ENCODE data around the gene TAC3. TPM values are rescaled to one million over a fixed set of nuclear protein-coding genes. Genes with fewer than 3 reads are reported as not detected.
"Not testable (repeated sequence)": the region's sequence is repeated elsewhere in the genome, so short reads cannot be mapped to it uniquely, and the experiment has no call there.

TAC3 gene
- 0.51 TPM in 1 of 2 replicates, not detected in the other for total RNA-seq
- long read RNA-seq = 0 reads

- no peaks in the 10 kb centered on the region for H3K9me3 Mint-ChIP-seq
- peaks cover 3% of the 10 kb centered on the region for H3K4me1 Mint-ChIP-seq
- H3K27ac Mint-ChIP-seq (ENCODE audit: unreplicated experiment) = no peak within 1 kb of the TSS
- H3K4me3 Mint-ChIP-seq = no peak within 1 kb of the TSS
- H3K27me3 Mint-ChIP-seq (ENCODE audit: low read depth) = peaks cover 36% of the 10 kb centered on the region
- DNase-seq (ENCODE audit: low read depth, low spot score) = no peak
- no peak for TF ChIP-seq CTCF (conservative IDR thresholded peaks at IDR 0.05)
- H3K36me3 Mint-ChIP-seq (ENCODE audit: low read depth) = no peaks in the 10 kb centered on the region
Measured at GRCh38 chr12:57016348-57016747, at the start of gene TAC3. Gene TAC3, minus strand, starts transcription at chr12:57016529. Its CDS starts 732 bp downstream, at chr12:57015797.

- Mint-ChIP-seq H3K4me3 (no peak overlapping the region), H3K9me3 (no peaks in the 10 kb centered on the region), H3K27me3 (ENCODE audit: low read depth) (no peaks in the 10 kb centered on the region), H3K4me1 (no peaks in the 10 kb centered on the region), H3K36me3 (ENCODE audit: low read depth) (peaks cover 9% of the 10 kb centered on the region), H3K27ac (ENCODE audit: unreplicated experiment) (no peak overlapping the region)
- no peak for DNase-seq (ENCODE audit: low read depth, low spot score)
- no peak for TF ChIP-seq CTCF (conservative IDR thresholded peaks at IDR 0.05)
Measured at GRCh38 chr12:57063991-57064685, 47.8 kb upstream of the TAC3 start.

- Mint-ChIP-seq H3K27ac (ENCODE audit: unreplicated experiment) (no peak overlapping the region), H3K27me3 (ENCODE audit: low read depth) (no peaks in the 10 kb centered on the region), H3K9me3 (peaks cover 4% of the 10 kb centered on the region), H3K4me3 (no peak overlapping the region), H3K4me1 (peaks cover 8% of the 10 kb centered on the region), H3K36me3 (ENCODE audit: low read depth) (peaks cover 19% of the 10 kb centered on the region)
- DNase-seq (ENCODE audit: low read depth, low spot score) = no peak
- TF ChIP-seq CTCF (conservative IDR thresholded peaks at IDR 0.05) = no peak
Measured at GRCh38 chr12:57058454-57058853, 42.1 kb upstream of the TAC3 start.

GRCh38 chr12:57057067-57057751 lies 40.9 kb upstream of the TAC3 start:
- Mint-ChIP-seq H3K4me3 (no peak overlapping the region), H3K4me1 (peaks cover 8% of the 10 kb centered on the region), H3K27me3 (ENCODE audit: low read depth) (no peaks in the 10 kb centered on the region), H3K27ac (ENCODE audit: unreplicated experiment) (peak overlapping the region; percentile 22), H3K9me3 (peaks cover 4% of the 10 kb centered on the region), H3K36me3 (ENCODE audit: low read depth) (peaks cover 20% of the 10 kb centered on the region)
- no peak for TF ChIP-seq CTCF (conservative IDR thresholded peaks at IDR 0.05)
- no peak for DNase-seq (ENCODE audit: low read depth, low spot score)

GRCh38 chr12:57055824-57056223 lies 39.5 kb upstream of the TAC3 start:
- Mint-ChIP-seq H3K27ac (ENCODE audit: unreplicated experiment) (no peak overlapping the region), H3K9me3 (peaks cover 4% of the 10 kb centered on the region), H3K27me3 (ENCODE audit: low read depth) (peaks cover 6% of the 10 kb centered on the region), H3K36me3 (ENCODE audit: low read depth) (peaks cover 19% of the 10 kb centered on the region), H3K4me1 (peaks cover 8% of the 10 kb centered on the region), H3K4me3 (no peak overlapping the region)
- no peak for TF ChIP-seq CTCF (conservative IDR thresholded peaks at IDR 0.05)
- DNase-seq (ENCODE audit: low read depth, low spot score) = no peak

GRCh38 chr12:57053901-57054300 lies 37.6 kb upstream of the TAC3 start:
- Mint-ChIP-seq H3K36me3 (ENCODE audit: low read depth) (peaks cover 18% of the 10 kb centered on the region), H3K27me3 (ENCODE audit: low read depth) (peaks cover 18% of the 10 kb centered on the region)
- H3K4me1 Mint-ChIP-seq; H3K9me3 Mint-ChIP-seq; DNase-seq (ENCODE audit: low read depth, low spot score); H3K4me3 Mint-ChIP-seq; H3K27ac Mint-ChIP-seq (ENCODE audit: unreplicated experiment): not testable (repeated sequence)

GRCh38 chr12:57053146-57053545 lies 36.8 kb upstream of the TAC3 start:
- not testable (repeated sequence) for H3K27ac Mint-ChIP-seq (ENCODE audit: unreplicated experiment); DNase-seq (ENCODE audit: low read depth, low spot score); H3K9me3 Mint-ChIP-seq; H3K4me3 Mint-ChIP-seq; H3K4me1 Mint-ChIP-seq
- peaks cover 13% of the 10 kb centered on the region for H3K36me3 Mint-ChIP-seq (ENCODE audit: low read depth)
- H3K27me3 Mint-ChIP-seq (ENCODE audit: low read depth) = peaks cover 22% of the 10 kb centered on the region

Data from neural crest cell (in vitro differentiated cells).